IPS DF 6.9 (cell line): ENCODE data around the gene CCL24.
"Not testable (repeated sequence)": the region's sequence is repeated elsewhere in the genome, so short reads cannot be mapped to it uniquely, and the experiment has no call there.

ENCODE experiments used
- DNase-seq: peaks from one replicate; pipeline ENCODE4 v3.0.0-alpha.2; 2013; ENCODE audit warnings: low read depth, low spot score
- H3K27ac ChIP-seq: one replicate; pipeline ENCODE4 v1.5.1; 2013; ENCODE audit warnings: low read length, control low read depth
- H3K27me3 ChIP-seq: 2 replicates; pipeline ENCODE4 v1.6.1; 2013; ENCODE audit warnings: mild to moderate bottlenecking, low read length; ENCODE audit not compliant: control insufficient read depth, insufficient read depth
- H3K36me3 ChIP-seq: 2 replicates; pipeline ENCODE4 v1.6.1; 2013; ENCODE audit warnings: low read length; ENCODE audit not compliant: control insufficient read depth, insufficient read depth
- H3K4me1 ChIP-seq: 2 replicates; pipeline ENCODE4 v1.6.1; 2013; ENCODE audit warnings: low read length; ENCODE audit not compliant: control insufficient read depth, insufficient read depth
- H3K4me3 ChIP-seq: 2 replicates; pipeline ENCODE4 v1.5.1; 2013; ENCODE audit warnings: mild to moderate bottlenecking, low read length
- H3K9me3 ChIP-seq: 2 replicates; pipeline ENCODE4 v1.6.1; 2013; ENCODE audit warnings: low read length, inconsistent platforms; ENCODE audit not compliant: control insufficient read depth, insufficient read depth
- whole genome bisulfite sequencing: extraction: QIAGEN DNeasy Blood & Tissue Kit; methylation state at CpG from one replicate; pipeline ENCODE4 v1.1.7; 2013; ENCODE audit warnings: mixed read lengths, missing lambda C conversion rate; ENCODE audit not compliant: insufficient read length, insufficient coverage; 5-methylcytosine and 5-hydroxymethylcytosine counted together

Gene CCL24, protein sequence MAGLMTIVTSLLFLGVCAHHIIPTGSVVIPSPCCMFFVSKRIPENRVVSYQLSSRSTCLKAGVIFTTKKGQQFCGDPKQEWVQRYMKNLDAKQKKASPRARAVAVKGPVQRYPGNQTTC

DNA sequence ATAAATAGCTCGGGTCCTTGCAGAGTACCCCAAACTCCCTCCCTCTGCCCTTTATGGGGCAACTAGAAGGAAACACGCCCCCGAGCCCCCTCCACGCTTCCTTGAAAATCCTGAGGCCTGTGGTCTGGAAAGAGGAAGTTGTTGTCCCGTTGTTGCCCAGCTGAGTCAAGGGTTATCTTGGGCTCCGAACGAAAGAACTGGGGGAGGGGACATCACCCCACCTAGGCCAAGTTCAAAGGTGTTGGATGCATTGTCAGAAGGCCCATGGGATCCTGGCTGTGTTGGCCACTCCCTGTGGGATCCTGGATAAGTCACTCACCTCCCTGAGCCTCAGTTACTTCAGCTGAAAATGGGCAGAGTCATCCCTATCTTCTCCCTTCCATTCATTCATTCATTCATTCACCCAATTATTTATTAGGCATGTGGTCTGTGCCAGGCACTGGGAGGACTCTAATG, at the start of gene CCL24:
Gene CCL24, minus strand, starts transcription at position 26 of the 456 bp plus-strand sequence. CDS start 91 bp downstream, outside the sequence.
- Histone ChIP-seq H3K27me3 (no peaks in the 10 kb centered on the region), H3K4me3 (no peak within 1 kb of the TSS), H3K9me3 (no peaks in the 10 kb centered on the region), H3K4me1 (no peaks in the 10 kb centered on the region), H3K36me3 (no peaks in the 10 kb centered on the region), H3K27ac (no peak within 1 kb of the TSS)
- no CpG with 5 or more reads among the region's 7 CpGs for WGBS
- DNase-seq, result no peak

DNA sequence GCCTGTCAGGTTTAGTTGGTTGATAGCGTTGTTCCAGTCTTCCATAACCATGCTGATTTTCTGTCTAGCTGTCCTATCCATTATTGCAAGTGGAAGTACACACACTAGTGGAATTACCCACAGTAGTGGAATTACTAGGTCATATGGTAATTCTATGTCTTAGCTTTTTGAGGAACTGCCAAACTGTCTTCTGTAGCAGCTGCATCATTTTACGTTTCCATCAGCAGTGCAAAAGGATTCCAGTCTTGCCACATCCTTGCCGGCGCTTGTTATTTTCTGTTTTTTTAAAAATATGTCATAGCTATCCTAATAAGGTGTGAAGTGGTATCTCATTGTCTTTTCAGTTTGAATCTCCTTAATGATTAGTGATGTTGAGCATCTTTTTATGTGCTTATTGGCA, 48.0 kb upstream of the CCL24 start:
- WGBS, result no CpG with 5 or more reads among the region's 4 CpGs
- H3K4me1 ChIP-seq, result no peaks in the 10 kb centered on the region
- no peaks in the 10 kb centered on the region for H3K27me3 ChIP-seq
- H3K4me3 ChIP-seq, result no peak overlapping the region
- no peaks in the 10 kb centered on the region for H3K36me3 ChIP-seq
- H3K27ac ChIP-seq, result no peak overlapping the region
- DNase-seq, result no peak
- H3K9me3 ChIP-seq, result no peaks in the 10 kb centered on the region

DNA sequence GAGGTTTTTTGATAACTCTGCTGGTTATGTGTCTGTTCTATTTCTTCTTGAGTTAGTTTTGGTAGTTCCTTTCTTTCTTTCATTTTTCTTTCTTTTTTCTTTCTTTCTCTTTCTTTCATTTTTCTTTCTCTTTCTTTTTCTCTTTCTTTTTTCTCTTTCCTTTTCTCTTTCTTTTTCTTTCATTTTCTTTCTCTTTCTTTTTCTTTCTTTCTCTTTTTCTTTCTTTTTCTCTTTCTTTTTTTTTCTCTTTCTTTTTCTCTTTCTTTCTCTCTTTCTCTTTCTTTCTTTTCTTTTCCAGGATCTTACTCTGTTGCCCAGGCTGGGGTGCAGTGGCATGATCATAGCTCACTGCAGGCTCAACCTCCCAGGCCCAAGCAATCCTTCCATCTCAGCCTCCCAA, 44.8 kb upstream of the CCL24 start:
- Histone ChIP-seq H3K36me3 (no peaks in the 10 kb centered on the region), H3K27ac (no peak overlapping the region), H3K27me3 (no peaks in the 10 kb centered on the region), H3K4me3 (no peak overlapping the region), H3K4me1 (no peaks in the 10 kb centered on the region), H3K9me3 (no peaks in the 10 kb centered on the region)
- DNase-seq, result no peak

DNA sequence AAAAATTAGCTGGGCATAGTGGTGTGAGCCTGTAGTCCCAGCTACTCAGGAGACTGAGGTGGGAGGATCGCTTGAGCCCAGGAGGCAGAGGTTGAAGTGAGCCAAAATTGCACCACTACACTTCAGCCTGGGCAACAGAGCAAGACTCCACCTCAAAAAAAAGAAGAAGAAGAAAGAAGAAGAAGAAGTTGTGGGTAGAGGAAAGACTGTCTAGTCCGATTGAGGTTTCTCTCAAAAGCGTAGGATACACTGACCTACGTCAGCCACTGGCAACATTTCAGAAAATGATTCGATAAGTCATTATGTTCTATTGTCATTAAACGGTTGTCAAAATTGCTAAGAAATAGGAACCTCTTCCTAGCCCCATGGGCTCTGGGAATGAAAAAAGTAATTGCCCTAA, 42.9 kb upstream of the CCL24 start:
- no peaks in the 10 kb centered on the region for H3K4me1 ChIP-seq
- no CpG with 5 or more reads among the region's 6 CpGs for WGBS
- H3K27me3 ChIP-seq, result no peaks in the 10 kb centered on the region
- H3K36me3 ChIP-seq, result no peaks in the 10 kb centered on the region
- H3K27ac ChIP-seq, result no peak overlapping the region
- DNase-seq, result no peak
- H3K9me3 ChIP-seq, result no peaks in the 10 kb centered on the region
- no peak overlapping the region for H3K4me3 ChIP-seq

DNA sequence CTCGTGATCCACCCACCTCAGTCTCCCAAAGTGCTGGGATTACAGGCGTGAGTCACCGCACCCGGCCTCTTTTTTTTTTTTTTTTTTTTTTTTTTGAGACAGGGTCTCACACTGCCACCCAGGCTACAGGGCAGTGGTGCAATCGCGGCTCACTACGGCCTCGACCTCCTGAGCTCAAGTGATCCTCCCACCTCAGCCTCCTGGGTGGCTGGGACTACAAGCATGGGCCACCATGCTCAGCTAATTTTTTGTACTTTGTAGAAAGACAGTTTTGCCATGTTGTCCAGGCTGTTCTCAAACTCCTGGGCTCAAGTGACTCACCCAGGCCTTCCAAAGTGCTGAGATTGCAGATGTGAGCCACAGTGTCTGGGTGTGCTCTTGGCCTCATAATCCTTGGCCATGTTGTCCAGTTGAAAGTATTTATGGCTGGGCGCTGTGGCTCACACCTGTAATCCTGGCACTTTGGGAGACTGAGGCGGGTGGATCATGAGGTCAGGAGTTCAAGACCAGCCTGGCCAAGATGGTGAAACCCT, 41.3 kb upstream of the CCL24 start:
- not testable (repeated sequence) for H3K4me1 ChIP-seq, H3K4me3 ChIP-seq, H3K27ac ChIP-seq, H3K27me3 ChIP-seq, H3K36me3 ChIP-seq, H3K9me3 ChIP-seq, DNase-seq
- WGBS, result no CpG with 5 or more reads among the region's 10 CpGs

DNA sequence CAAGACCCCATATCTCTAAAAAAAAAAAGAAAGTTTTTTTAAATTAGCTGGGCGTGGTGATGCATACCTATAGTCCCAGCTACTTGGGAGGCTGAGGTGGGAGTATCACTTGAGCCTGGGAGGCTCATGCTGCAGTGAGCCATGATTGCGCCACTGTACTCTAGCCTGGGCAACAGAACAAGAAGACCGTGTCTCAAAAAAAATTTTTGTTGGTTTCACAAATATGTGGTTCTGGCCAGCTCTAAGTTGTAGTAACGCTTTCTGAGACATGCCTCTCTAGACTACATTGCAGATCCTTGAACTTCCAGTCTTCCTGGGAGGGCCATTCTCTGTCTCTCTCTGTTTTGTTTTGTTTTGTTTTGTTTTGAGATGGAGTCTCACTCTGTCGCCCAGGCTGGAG, 40.6 kb upstream of the CCL24 start:
- no peak for DNase-seq
- H3K36me3 ChIP-seq, result no peaks in the 10 kb centered on the region
- no peaks in the 10 kb centered on the region for H3K27me3 ChIP-seq
- no peak overlapping the region for H3K27ac ChIP-seq
- no peak overlapping the region for H3K4me3 ChIP-seq
- H3K9me3 ChIP-seq, result no peaks in the 10 kb centered on the region
- WGBS, result no CpG with 5 or more reads among the region's 5 CpGs
- H3K4me1 ChIP-seq, result no peaks in the 10 kb centered on the region

DNA sequence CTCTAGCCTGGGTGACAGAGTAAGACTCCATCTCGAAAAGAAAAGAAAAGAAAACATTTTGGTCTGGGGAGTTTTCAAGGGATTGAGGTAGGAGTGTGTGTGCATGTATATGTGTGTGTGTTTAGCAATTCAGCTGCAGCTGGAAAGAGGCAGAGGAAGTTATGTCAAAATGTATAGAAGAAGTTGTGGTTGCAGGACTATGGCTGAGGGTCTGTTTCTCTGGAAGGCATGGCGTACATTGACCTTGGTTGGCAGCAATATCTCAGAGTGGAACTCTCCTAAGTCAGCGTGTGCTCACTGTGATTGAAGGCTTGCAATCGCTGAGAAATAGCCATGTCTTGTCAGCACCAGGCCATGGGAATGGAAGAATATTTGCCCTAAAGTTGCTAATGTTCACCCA, 36.6 kb upstream of the CCL24 start:
- DNase-seq, result no peak
- no peaks in the 10 kb centered on the region for H3K9me3 ChIP-seq
- no peak overlapping the region for H3K27ac ChIP-seq
- WGBS, result no CpG with 5 or more reads among the region's 4 CpGs
- H3K27me3 ChIP-seq, result no peaks in the 10 kb centered on the region
- H3K4me1 ChIP-seq, result no peaks in the 10 kb centered on the region
- no peaks in the 10 kb centered on the region for H3K36me3 ChIP-seq
- H3K4me3 ChIP-seq, result no peak overlapping the region

DNA sequence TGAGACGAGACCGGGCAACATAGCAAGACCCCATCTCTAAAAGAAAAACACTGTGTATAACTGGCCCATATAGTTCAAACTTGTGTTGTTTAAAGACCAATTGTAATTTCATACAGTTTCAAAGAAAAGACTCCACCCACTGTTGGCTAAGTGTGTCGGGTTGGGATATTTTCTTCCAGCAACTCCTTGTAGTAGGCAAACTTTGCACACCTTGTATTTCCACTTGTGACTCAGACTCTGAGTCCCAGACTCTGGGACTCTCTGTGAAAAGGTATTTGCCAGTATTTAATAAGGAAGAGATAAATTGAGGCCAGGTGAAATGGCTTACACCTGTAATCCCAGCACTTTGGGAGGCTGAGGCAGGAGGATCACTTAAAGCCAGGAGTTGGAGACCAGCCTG, 36.0 kb upstream of the CCL24 start:
- Histone ChIP-seq H3K4me1 (no peaks in the 10 kb centered on the region), H3K27ac (no peak overlapping the region), H3K9me3 (no peaks in the 10 kb centered on the region), H3K27me3 (no peaks in the 10 kb centered on the region), H3K4me3 (no peak overlapping the region), H3K36me3 (no peaks in the 10 kb centered on the region)
- DNase-seq, result no peak
- no CpG with 5 or more reads among the region's 3 CpGs for WGBS

DNA sequence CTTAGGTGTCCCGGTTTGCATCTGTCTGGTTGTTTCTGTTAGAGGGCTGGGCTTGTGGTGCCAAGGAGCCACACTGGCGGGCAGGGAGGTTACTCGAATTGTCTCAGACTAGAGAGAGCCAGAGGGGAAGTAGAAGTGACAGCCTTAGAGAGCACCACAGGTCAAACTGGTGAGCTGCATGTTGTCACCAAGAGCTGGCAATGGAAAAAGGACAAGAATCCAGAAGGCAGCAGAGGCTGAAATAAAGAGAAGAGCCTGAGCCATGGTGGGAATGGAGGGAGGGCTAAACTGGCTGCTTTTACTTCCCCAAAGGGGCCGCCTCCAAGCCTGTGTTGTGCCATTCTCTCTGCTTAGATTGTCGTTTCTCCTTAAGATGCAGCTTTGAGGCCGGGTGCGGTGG, 34.1 kb upstream of the CCL24 start:
- Histone ChIP-seq H3K4me1 (no peaks in the 10 kb centered on the region), H3K9me3 (no peaks in the 10 kb centered on the region), H3K27me3 (no peaks in the 10 kb centered on the region), H3K4me3 (no peak overlapping the region), H3K27ac (no peak overlapping the region), H3K36me3 (no peaks in the 10 kb centered on the region)
- DNase-seq, result no peak
- no CpG with 5 or more reads among the region's 7 CpGs for WGBS

DNA sequence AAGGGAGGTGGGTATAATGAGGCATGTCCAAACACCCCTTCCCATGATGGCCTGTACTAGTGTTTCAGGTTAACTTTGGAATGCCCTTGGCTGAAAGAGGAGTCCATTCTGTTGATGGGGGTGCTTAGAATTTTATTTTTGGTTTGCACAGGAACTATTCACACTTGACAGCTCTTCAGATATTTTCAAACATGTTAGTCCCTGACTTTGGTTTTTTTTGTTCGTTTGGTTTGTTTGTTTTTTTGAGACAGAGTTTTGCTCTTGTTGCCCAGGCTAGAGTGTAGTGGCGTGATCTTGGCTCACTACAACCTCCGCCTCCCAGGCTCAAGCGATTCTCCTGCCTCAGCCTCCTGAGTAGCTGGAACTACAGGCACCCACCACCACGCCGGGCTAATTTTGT, 31.5 kb upstream of the CCL24 start:
- H3K4me1 ChIP-seq, DNase-seq, H3K27ac ChIP-seq, H3K9me3 ChIP-seq, H3K4me3 ChIP-seq, H3K36me3 ChIP-seq, H3K27me3 ChIP-seq: not testable (repeated sequence)
- no CpG with 5 or more reads among the region's 6 CpGs for WGBS

DNA sequence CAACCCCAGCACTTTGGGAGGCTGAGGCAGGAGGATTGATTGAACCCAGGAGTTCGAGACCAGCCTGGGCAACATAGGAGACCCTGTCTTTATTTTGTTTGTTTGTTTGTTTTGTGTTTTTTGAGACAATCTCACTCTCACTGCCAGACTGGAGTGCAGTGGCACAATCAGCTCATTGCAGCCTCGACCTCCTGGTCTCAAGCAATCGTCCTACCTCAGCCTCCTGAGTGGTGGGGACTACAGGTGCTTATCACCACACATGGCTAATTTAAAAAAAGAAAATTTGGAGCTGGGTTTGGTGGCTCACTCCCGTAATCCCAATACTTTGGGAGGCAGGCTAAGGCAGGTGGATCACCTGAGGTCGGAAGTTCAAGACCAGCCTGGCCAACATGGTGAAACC, 30.6 kb upstream of the CCL24 start:
- H3K27ac ChIP-seq, result no peak overlapping the region
- no peaks in the 10 kb centered on the region for H3K36me3 ChIP-seq
- no peaks in the 10 kb centered on the region for H3K27me3 ChIP-seq
- no peaks in the 10 kb centered on the region for H3K9me3 ChIP-seq
- no peak overlapping the region for H3K4me3 ChIP-seq
- H3K4me1 ChIP-seq, result no peaks in the 10 kb centered on the region
- no CpG with 5 or more reads among the region's 5 CpGs for WGBS
- DNase-seq, result no peak
